ENCODE results near the gene PCNX2. TPM values are rescaled to one million over a fixed set of nuclear protein-coding genes. Genes with fewer than 3 reads are reported as not detected.

Gene PCNX2
- total RNA-seq, 1 donor from 2014 or later = 29.5 TPM

DNA sequence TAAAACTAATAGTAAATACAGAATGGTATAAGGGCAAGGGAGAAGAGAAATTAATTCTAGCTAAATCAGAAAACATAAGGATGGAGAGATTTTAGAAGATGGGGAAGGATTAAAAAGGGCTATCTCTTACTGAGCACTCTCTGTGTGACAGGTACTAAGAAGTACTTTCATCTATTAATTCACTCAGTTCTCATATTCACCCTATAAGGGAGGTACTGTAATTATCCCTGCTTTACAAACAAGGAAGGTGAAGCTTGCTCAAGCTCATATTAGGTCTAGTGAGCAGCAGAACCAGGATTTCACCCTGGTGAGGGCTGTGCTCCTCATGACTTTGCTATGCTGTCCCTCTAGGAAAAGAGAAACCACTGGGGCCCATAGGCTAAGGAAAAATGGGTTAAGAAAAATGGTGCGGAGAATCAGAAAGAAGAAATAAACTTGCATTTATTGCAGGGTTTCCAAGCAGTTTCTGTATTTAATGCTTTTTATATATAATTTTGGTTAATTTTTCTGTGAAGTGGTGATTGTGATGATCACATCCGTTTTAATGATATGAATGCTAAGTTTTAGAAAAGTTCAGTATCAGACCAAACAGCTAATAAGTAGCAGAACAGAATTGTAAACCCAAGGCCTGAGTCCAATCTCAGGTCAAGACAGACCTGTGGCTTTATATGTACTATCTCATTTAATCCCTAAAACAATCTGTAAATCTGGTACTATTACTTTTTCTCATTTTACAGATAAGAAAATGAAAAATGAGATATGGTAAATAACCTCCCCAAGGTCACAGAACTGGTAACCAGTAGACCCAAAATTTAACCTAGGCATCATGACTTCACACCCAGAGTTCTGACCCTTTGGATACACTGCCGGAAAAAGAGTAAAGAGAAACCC is 1.7 kb downstream of the PCNX2 start:
- H3K27me3 ChIP-seq (ENCODE audit: control insufficient read depth, insufficient read depth, low read length) = no peaks in the 10 kb centered on the region
- TF ChIP-seq CTCF (IDR thresholded peaks at IDR 0.05; ENCODE audit: insufficient read depth, low read length, poor library complexity, severe bottlenecking) = no peak
- H3K4me3 ChIP-seq (ENCODE audit: low read depth, low read length) = no peak overlapping the region
- no peaks in the 10 kb centered on the region for H3K36me3 ChIP-seq (ENCODE audit: control insufficient read depth, insufficient read depth, low read length)
- no peak for DNase-seq (ENCODE audit: low read depth)

DNA sequence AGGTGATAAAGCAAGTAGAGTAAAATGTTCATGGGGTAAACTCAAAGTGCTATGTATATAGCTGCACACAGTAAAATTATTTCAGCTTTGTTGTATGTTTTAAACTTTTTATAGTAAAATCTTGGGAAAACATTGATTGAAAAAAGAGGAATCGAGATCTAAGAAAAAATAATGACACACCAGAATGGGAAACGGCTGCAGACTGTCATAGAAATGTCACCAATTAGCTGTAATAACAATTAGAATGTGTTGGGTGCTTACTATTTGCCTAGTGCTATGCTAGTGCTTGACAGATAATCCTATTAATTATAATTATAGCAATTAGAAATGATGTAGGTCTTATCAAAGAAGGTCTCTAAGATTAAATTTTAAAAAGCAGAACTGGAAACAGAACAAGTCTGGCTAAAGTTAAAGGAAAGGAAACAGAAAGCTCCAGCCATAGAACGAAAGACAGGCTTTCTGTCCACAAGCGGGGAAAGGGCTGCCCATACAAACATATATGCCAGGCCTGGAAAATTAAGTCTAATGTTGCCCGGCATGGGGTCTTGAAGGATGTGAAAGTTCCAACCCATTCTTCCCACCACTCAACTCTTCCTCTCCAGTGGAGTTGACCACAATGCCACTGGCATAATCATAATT is 5.0 kb downstream of the PCNX2 start:
- Histone ChIP-seq H3K4me3 (ENCODE audit: low read depth, low read length) (no peak overlapping the region), H3K27me3 (ENCODE audit: control insufficient read depth, insufficient read depth, low read length) (no peaks in the 10 kb centered on the region), H3K36me3 (ENCODE audit: control insufficient read depth, insufficient read depth, low read length) (peaks cover 1% of the 10 kb centered on the region)
- no peak for DNase-seq (ENCODE audit: low read depth)
- TF ChIP-seq CTCF (IDR thresholded peaks at IDR 0.05; ENCODE audit: insufficient read depth, low read length, poor library complexity, severe bottlenecking) = no peak

DNA sequence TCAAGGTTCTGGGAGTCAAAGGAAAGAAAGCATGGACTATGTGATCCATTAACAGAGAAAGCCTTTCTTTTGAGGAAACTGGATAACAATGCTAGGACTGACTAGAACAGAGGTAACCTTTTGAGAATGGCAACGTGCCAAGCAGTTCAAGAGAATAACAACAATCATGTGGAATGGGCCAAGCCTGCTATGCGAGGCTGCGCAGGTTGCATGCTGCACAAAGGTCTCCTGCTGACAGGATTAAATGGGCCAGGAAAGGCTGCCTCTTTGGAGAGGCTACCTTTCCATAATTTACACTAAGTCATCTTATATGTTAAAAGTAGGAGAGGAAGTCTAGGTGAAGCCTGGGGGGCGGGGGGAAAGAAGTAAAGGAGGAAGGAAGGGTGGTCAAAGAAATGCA is 5.8 kb downstream of the PCNX2 start:
- H3K36me3 ChIP-seq (ENCODE audit: control insufficient read depth, insufficient read depth, low read length) = peaks cover 1% of the 10 kb centered on the region
- no peak for DNase-seq (ENCODE audit: low read depth)
- no peak overlapping the region for H3K4me3 ChIP-seq (ENCODE audit: low read depth, low read length)
- H3K27me3 ChIP-seq (ENCODE audit: control insufficient read depth, insufficient read depth, low read length) = no peaks in the 10 kb centered on the region
- no peak for TF ChIP-seq CTCF (IDR thresholded peaks at IDR 0.05; ENCODE audit: insufficient read depth, low read length, poor library complexity, severe bottlenecking)

- no peak for DNase-seq (ENCODE audit: low read depth)
- no peak for TF ChIP-seq CTCF (IDR thresholded peaks at IDR 0.05; ENCODE audit: insufficient read depth, low read length, poor library complexity, severe bottlenecking)
- Histone ChIP-seq H3K36me3 (ENCODE audit: control insufficient read depth, insufficient read depth, low read length) (no peaks in the 10 kb centered on the region), H3K4me3 (ENCODE audit: low read depth, low read length) (no peak overlapping the region), H3K27me3 (ENCODE audit: control insufficient read depth, insufficient read depth, low read length) (no peaks in the 10 kb centered on the region)
These were observed 13.0 kb downstream of the PCNX2 start for GRCh38 chr1:233282582-233282886.

DNA sequence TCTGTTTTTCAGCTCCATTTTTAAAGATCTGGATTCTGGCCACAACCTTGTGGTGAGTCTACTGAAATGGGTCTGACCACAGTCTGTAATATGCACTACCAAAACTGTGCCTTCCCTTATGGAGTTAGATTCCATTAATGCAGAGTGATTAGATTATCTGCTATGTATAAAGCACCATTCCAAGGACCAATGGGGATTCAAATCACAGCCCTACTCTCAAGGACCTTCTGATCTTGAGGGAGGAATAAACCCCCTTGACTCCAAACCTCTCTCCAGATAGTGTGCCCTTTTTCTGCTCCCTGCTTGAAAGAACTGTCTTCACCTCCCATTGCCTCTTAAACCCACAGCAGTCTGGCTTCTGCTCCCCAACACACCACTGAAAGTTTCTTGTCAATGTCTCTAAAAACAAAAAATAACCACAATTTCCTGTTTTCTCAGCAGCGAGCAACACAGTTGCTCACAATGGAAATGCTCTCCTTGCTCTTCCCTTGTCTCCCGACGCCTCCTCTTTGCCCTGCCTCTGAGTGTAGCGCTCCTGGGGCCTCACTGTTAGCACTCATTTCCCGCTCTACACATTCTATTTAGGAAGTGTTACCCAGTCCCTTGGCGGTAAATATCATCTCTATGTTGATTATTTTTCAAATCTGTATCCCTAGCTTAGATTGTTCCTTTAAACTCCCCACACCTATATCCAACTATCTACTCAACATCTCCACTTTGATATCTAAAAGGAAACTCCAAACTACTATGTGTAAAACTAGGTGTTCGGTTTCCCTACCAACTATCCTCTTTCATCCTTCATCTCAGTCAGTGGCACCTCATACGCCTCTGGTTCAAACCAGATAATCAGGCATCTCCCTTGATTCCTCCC is 13.6 kb downstream of the PCNX2 start:
- no peaks in the 10 kb centered on the region for H3K27me3 ChIP-seq (ENCODE audit: control insufficient read depth, insufficient read depth, low read length)
- DNase-seq (ENCODE audit: low read depth) = no peak
- no peaks in the 10 kb centered on the region for H3K36me3 ChIP-seq (ENCODE audit: control insufficient read depth, insufficient read depth, low read length)
- no peak overlapping the region for H3K4me3 ChIP-seq (ENCODE audit: low read depth, low read length)
- TF ChIP-seq CTCF (IDR thresholded peaks at IDR 0.05; ENCODE audit: insufficient read depth, low read length, poor library complexity, severe bottlenecking) = no peak
